Measurements from ENCODE around the gene ZNF134.

Gene ZNF134

DNA sequence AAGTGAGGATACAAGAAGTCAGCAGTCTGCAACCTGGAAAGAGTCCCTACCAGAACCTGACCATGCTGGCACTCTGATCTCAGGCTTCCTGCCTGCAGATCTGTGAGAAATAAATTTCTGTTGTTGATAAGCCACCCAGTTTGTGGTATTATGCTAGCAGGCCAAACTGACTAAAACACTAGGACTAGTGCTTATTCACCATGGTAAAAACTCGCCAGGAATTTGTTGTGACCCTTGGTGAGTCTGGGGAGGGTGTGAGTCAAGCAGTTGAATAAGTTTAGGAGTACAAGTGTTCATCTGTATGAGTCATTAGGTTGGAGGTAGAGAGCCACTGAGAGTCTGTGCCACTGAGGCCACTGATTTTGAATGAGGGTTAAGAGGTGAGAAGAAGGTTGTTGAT lies 26.5 kb upstream of the ZNF134 start:
- no peak for DNase-seq (ENCODE audit: insufficient read length, low spot score)
- TF ChIP-seq POLR2AphosphoS5 (IDR thresholded peaks at IDR 0.05; ENCODE audit: low read depth, low read length) (no peak), SPI1 (IDR thresholded peaks at IDR 0.05; ENCODE audit: low read depth, low read length) (no peak), TAF1 (IDR thresholded peaks at IDR 0.05; ENCODE audit: low read depth, low read length) (no peak), POLR2A (IDR thresholded peaks at IDR 0.05; ENCODE audit: low read depth, low read length) (no peak), POU2F2 (IDR thresholded peaks at IDR 0.05; ENCODE audit: low read depth, low read length) (no peak), PAX5 (IDR thresholded peaks at IDR 0.05; ENCODE audit: insufficient read depth, low read length, severe bottlenecking) (no peak)
- no peak for FAIRE-seq

GRCh38 chr19:57599377-57599760 lies 14.7 kb upstream of the ZNF134 start:
- DNase-seq (ENCODE audit: insufficient read length, low spot score) (no peak), FAIRE-seq (no peak)
- TF ChIP-seq PAX5 (IDR thresholded peaks at IDR 0.05; ENCODE audit: insufficient read depth, low read length, severe bottlenecking) = no peak
- TF ChIP-seq POU2F2 (IDR thresholded peaks at IDR 0.05; ENCODE audit: low read depth, low read length) = no peak
- TF ChIP-seq POLR2A (IDR thresholded peaks at IDR 0.05; ENCODE audit: low read depth, low read length) = no peak
- no peak for TF ChIP-seq POLR2AphosphoS5 (IDR thresholded peaks at IDR 0.05; ENCODE audit: low read depth, low read length)
- no peak for TF ChIP-seq TAF1 (IDR thresholded peaks at IDR 0.05; ENCODE audit: low read depth, low read length)
- TF ChIP-seq SPI1 (IDR thresholded peaks at IDR 0.05; ENCODE audit: low read depth, low read length) = no peak

DNA sequence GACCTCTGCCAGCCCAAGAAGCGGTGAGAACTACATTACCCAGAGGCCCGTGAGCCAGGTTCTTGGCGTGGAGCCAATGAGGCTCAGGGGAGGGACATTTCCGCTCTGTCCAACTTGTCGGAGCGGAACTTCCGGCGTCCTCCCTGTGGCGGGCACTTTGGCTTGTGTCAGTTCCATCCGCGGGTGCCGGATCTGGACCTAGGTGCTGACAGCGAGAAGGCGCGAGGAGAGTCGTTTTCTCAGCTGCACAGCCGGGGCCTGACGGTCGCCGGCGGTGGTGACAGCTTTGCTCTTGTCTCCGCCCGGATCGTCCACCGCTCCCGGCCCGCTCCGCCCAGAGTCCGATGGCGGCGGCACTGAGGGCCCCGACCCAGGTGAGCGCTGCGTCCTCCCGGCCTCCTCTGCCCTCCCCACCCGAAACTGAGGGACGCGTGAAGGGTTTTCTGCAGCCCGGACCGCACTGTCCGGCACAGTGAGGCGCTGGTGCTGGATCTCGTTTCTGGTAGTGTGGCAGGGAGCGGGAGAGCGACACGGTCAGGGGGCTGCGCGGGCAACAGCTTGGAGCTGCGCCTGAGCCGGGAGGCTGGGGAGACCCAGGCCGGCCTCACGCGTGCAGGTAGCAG lies 14.2 kb upstream of the ZNF134 start, which contains the start of gene ZNF530:
Gene ZNF530 (plus strand): TSS at position 125 of the 623 bp plus-strand sequence. CDS start 4,461 bp downstream, outside the sequence.
- FAIRE-seq (peak; percentile 97), DNase-seq (ENCODE audit: insufficient read length, low spot score) (peak; percentile 85)
- TF ChIP-seq TAF1 (IDR thresholded peaks at IDR 0.05; ENCODE audit: low read depth, low read length) (no peak), POLR2AphosphoS5 (IDR thresholded peaks at IDR 0.05; ENCODE audit: low read depth, low read length) (peak; percentile 75; the same call in 1 of the 2 replicates), POLR2A (IDR thresholded peaks at IDR 0.05; ENCODE audit: low read depth, low read length) (peak; percentile 45; the same call in 1 of the 2 replicates)

DNA sequence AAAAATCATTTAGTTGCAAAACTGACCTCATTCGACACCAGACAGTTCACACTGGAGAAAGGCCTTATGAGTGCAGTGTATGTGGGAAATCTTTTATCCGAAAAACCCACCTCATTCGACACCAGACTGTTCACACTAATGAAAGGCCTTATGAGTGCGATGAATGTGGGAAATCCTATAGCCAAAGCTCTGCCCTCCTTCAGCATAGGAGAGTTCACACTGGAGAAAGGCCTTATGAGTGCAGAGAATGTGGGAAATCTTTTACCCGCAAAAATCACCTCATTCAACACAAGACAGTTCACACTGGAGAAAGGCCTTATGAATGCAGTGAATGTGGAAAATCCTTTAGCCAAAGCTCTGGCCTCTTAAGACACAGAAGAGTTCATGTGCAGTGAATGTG lies 7.1 kb upstream of the ZNF134 start:
- no peak for TF ChIP-seq POU2F2 (IDR thresholded peaks at IDR 0.05; ENCODE audit: low read depth, low read length)
- no peak for TF ChIP-seq SPI1 (IDR thresholded peaks at IDR 0.05; ENCODE audit: low read depth, low read length)
- TF ChIP-seq POLR2AphosphoS5 (IDR thresholded peaks at IDR 0.05; ENCODE audit: low read depth, low read length) = no peak
- no peak for TF ChIP-seq POLR2A (IDR thresholded peaks at IDR 0.05; ENCODE audit: low read depth, low read length)
- no peak for TF ChIP-seq TAF1 (IDR thresholded peaks at IDR 0.05; ENCODE audit: low read depth, low read length)
- no peak for TF ChIP-seq PAX5 (IDR thresholded peaks at IDR 0.05; ENCODE audit: insufficient read depth, low read length, severe bottlenecking)
- no peak for FAIRE-seq
- DNase-seq (ENCODE audit: insufficient read length, low spot score) = no peak

DNA sequence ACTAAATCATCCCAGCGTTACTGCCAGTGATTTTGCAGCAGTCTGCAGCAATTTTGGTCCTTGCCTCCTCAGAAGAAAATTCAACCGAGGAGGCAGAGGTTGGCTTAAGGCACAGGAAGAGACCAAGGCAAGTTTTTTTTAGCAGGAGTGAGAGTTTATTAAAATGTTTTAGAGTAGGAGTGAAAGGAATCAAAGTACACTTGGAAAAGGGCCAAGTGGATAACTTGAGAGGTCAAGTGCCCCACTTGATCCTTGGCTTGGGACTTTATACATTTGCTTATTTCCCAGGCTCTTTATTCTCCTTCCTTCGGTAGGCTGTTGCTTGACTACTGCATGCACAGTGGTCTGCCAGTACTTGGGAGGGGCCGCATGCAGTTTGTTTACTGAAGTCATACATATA lies 2.9 kb upstream of the ZNF134 start:
- TF ChIP-seq SPI1 (IDR thresholded peaks at IDR 0.05; ENCODE audit: low read depth, low read length) = no peak
- no peak for TF ChIP-seq PAX5 (IDR thresholded peaks at IDR 0.05; ENCODE audit: insufficient read depth, low read length, severe bottlenecking)
- TF ChIP-seq TAF1 (IDR thresholded peaks at IDR 0.05; ENCODE audit: low read depth, low read length) = no peak
- no peak for TF ChIP-seq POLR2A (IDR thresholded peaks at IDR 0.05; ENCODE audit: low read depth, low read length)
- no peak for TF ChIP-seq POLR2AphosphoS5 (IDR thresholded peaks at IDR 0.05; ENCODE audit: low read depth, low read length)
- TF ChIP-seq POU2F2 (IDR thresholded peaks at IDR 0.05; ENCODE audit: low read depth, low read length) = no peak
- DNase-seq (ENCODE audit: insufficient read length, low spot score) = no peak
- no peak for FAIRE-seq

DNA sequence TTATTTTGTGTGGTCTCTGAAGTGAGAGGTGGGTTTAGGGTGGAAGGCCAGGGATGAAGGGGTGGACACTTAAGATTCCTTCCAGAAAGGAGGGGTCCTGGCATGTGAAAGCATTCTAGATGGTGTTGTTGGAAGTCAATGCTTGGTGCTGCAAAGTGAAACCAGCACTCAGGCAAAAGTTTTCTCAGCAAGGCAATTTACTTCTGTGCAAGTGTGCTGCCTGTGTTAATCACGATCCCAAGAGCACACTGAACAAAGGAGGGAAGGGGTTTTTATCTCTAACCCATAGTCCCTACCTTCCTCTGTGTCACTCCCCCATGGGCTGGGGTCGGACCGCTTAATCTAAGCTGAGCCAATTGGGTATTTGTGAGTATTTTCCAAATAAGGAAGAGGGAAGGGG lies 1.3 kb downstream of the ZNF134 start:
- no peak for DNase-seq (ENCODE audit: insufficient read length, low spot score)
- peak; percentile 9 for FAIRE-seq
- TF ChIP-seq POLR2AphosphoS5 (IDR thresholded peaks at IDR 0.05; ENCODE audit: low read depth, low read length) (no peak), POU2F2 (IDR thresholded peaks at IDR 0.05; ENCODE audit: low read depth, low read length) (no peak), PAX5 (IDR thresholded peaks at IDR 0.05; ENCODE audit: insufficient read depth, low read length, severe bottlenecking) (no peak), POLR2A (IDR thresholded peaks at IDR 0.05; ENCODE audit: low read depth, low read length) (no peak), TAF1 (IDR thresholded peaks at IDR 0.05; ENCODE audit: low read depth, low read length) (no peak), SPI1 (IDR thresholded peaks at IDR 0.05; ENCODE audit: low read depth, low read length) (no peak)

DNA sequence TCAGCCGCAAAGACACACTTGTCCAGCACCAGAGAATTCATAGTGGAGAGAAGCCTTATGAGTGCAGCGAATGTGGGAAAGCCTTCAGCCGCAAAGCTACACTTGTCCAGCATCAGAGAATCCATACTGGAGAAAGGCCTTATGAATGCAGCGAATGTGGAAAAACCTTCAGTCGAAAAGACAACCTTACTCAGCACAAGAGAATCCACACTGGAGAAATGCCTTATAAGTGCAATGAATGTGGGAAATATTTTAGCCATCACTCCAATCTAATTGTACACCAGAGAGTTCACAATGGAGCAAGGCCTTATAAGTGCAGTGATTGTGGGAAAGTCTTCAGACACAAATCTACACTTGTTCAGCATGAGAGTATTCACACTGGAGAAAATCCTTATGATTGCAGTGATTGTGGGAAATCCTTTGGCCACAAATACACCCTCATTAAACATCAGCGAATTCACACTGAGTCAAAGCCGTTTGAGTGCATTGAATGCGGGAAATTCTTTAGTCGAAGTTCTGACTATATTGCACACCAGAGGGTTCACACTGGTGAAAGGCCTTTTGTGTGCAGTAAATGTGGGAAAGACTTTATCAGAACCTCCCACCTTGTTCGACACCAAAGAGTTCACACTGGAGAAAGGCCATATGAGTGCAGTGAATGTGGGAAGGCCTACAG lies 6.8 kb downstream of the ZNF134 start:
- TF ChIP-seq POLR2AphosphoS5 (IDR thresholded peaks at IDR 0.05; ENCODE audit: low read depth, low read length) = 0 out of 2 replicates have a peak, but pooled peaks have one; percentile 38
- TF ChIP-seq TAF1 (IDR thresholded peaks at IDR 0.05; ENCODE audit: low read depth, low read length) = no peak
- DNase-seq (ENCODE audit: insufficient read length, low spot score) (no peak), FAIRE-seq (no peak)

DNA sequence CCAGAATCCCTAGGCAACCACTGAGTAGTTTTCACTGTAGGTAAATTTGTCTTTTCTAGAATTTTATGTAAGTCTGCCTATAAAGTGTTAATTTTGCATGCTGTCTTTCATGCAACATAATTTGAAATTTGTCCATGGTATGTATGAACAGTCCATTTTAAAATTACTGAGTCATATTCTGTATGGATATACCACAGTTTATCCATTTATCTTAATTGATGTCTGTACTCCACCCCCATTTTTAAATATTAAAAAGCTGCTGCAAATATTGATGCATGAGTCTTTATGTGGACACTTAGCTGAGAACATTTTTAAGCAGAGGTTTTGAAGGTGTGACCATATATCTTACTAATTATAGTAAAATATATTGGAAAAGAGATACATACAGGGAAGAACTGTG lies 9.0 kb downstream of the ZNF134 start:
- no peak for FAIRE-seq
- no peak for DNase-seq (ENCODE audit: insufficient read length, low spot score)
- TF ChIP-seq POU2F2 (IDR thresholded peaks at IDR 0.05; ENCODE audit: low read depth, low read length) (no peak), PAX5 (IDR thresholded peaks at IDR 0.05; ENCODE audit: insufficient read depth, low read length, severe bottlenecking) (no peak), POLR2A (IDR thresholded peaks at IDR 0.05; ENCODE audit: low read depth, low read length) (no peak), TAF1 (IDR thresholded peaks at IDR 0.05; ENCODE audit: low read depth, low read length) (no peak), POLR2AphosphoS5 (IDR thresholded peaks at IDR 0.05; ENCODE audit: low read depth, low read length) (no peak), SPI1 (IDR thresholded peaks at IDR 0.05; ENCODE audit: low read depth, low read length) (no peak)

GRCh38 chr19:57632987-57633831 lies 19.2 kb downstream of the ZNF134 start, which contains the start of gene ZNF211:
TSS of gene ZNF211 (plus strand) at chr19:57633168. CDS start at chr19:57633347, 179 bp downstream.
- TF ChIP-seq POLR2A (IDR thresholded peaks at IDR 0.05; ENCODE audit: low read depth, low read length) = peak; percentile 55; the same call in 1 of the 2 replicates
- peak; percentile 13; the same call in 1 of the 2 replicates for TF ChIP-seq POU2F2 (IDR thresholded peaks at IDR 0.05; ENCODE audit: low read depth, low read length)
- TF ChIP-seq PAX5 (IDR thresholded peaks at IDR 0.05; ENCODE audit: insufficient read depth, low read length, severe bottlenecking) = no peak
- no peak for TF ChIP-seq SPI1 (IDR thresholded peaks at IDR 0.05; ENCODE audit: low read depth, low read length)
- peak; percentile 38; the same call in 1 of the 2 replicates for TF ChIP-seq TAF1 (IDR thresholded peaks at IDR 0.05; ENCODE audit: low read depth, low read length)
- FAIRE-seq (peak; percentile 95), DNase-seq (ENCODE audit: insufficient read length, low spot score) (peak; percentile 81)
